Activated T-cell treated with anti-CD3 and anti-CD28 coated beads for 24 hours (primary cell): Measurements from ENCODE around the gene KLHL18.
"Not testable (repeated sequence)": the region's sequence is repeated elsewhere in the genome, so short reads cannot be mapped to it uniquely, and the experiment has no call there.

Experiments
- DNase-seq: peaks from one replicate; pipeline ENCODE4 v3.0.0-alpha.2; 2020; ENCODE audit warnings: low read depth

KLHL18 gene

GRCh38 chr3:47274652-47275051 lies 8.1 kb upstream of the KLHL18 start:
- DNase-seq, result no peak

DNA sequence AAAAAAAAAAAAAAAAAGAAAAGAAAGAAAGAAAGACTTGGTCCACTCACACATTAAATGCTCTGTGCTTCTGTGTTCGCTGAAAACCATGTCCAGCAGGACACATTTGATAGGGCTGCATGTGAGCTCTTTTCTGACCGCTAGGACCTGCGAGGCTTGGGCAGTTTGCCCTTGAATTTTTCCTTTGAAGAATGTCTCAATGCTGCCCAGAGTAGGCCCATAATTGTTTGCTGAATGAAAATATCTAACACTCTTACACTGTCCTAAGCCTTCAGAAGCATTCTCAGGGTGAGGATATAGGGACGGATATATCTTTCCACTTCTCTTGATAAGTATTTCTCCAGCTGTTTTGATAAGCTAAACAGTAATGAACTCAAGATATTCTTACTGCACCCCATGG lies 6.2 kb upstream of the KLHL18 start:
- DNase-seq, result no peak

DNA sequence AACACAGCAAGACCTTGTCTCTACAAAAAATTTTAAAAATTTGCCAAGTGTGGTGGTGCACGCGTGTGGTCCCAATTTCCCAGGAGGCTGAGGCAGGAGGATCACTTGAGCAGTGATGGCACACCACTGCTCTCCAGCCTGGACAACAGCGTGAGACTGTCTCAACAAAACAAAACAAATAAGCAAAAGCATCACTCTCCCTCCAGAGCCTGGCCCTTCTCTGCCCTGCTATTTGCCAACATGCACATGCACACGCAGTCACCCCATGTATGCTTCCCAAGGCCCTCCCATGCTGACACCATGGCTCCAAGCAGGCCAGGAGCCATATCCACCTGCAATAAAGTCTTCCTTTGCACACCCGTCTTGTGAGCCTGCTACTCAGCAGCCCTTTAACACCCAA lies 2.2 kb upstream of the KLHL18 start:
- DNase-seq, result no peak

- DNase-seq, result no peak
Observed at GRCh38 chr3:47283193-47283537, 421 bp downstream of the KLHL18 start.

DNA sequence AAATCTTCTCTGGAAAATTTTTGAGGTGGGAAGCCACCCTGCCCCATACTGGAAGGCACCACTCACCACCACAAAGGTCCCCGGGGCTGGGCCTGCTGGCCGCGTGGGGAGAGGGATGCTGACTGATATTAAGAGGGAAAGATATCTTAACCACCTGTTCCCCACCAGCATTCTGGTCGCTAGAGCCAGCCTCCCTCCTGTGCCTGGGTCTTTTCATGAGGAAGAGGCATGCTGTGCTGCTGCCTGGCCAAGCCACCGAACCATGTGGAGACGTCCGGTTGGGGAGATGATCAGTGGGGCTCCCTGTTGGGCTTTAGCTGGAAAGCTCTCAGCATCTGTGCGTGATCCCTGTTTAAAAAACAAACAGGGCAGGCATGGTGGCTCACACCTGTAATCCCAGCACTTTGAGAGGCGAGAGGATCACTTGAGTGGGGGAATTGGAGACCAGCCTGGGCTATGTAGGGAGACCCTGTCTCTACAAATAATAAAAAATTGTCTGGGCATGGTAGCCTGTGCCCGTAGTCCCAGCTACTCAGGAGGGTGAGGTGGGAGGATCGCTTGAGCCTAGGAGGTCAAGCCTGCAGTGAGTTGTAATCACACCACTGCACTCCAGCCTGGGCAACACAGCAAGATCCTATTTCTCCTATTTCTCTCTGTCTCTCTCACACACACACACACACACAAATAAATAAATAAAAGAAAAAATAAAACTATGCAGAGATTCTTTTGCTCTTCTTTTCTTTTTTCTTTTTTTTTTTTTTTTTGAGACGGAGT lies 1.0 kb downstream of the KLHL18 start:
- peak; percentile 7 for DNase-seq

GRCh38 chr3:47288966-47289910 lies 6.5 kb downstream of the KLHL18 start:
- no peak for DNase-seq

DNA sequence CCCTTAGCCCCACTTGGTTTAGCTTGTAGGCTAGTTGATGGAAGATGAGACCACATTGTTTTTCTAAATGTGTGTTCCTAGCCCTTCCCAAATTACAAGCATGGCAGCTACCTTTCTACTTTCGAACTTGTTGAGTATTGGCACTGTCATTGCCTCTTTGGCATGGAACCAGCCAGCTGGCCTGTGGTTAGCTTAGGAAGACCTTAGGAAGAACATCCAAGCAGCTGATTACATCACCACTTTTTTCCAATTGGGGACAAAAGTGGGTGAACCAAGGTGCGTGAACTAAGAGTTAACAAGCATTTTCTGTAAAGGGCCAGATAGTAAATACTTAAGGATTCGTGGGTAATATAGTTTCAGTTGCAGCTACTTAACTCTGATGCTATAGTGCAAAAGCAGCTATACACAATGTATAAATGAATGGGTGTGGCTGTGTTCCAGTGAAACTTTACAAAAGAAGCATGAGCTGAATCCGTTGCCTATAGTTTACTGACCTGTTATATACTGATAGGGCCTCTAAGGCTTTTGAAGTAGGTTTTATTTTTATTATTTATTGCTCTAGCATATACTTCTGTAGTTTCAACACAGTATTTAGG lies 8.5 kb downstream of the KLHL18 start:
- no peak for DNase-seq

DNA sequence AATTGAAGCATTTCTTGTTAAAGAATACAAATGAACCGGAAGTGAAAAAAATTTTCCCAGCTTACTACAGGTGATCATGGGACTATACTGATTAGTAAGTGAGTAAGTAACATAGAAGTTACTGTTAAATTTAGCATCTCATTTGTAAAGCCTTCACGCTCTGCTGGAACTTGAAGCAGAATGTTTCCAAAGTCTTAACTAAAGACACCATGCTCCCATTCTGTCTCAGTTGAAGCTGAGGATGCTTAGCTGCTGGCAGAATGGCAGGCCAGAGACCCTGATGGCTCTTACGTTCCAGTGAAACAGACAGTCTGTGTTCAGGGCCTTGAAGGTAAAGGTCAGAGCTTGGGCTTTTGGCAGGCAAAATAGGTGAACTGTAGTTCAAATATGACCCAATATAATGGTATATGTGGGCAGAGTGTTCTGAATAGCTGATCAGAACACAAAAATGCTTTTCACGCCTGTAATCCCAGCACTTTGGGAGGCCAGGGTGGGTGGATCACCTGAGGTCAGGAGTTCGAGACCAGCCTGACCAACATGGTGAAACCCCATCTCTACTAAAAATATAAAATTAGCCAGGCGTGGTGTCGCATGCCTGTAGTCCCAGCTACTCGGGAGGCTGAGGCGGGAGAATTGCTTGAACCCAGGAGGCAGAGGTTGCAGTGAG lies 9.1 kb downstream of the KLHL18 start:
- not testable (repeated sequence) for DNase-seq

GRCh38 chr3:47293822-47294221 lies 11.1 kb downstream of the KLHL18 start:
- no peak for DNase-seq

DNA sequence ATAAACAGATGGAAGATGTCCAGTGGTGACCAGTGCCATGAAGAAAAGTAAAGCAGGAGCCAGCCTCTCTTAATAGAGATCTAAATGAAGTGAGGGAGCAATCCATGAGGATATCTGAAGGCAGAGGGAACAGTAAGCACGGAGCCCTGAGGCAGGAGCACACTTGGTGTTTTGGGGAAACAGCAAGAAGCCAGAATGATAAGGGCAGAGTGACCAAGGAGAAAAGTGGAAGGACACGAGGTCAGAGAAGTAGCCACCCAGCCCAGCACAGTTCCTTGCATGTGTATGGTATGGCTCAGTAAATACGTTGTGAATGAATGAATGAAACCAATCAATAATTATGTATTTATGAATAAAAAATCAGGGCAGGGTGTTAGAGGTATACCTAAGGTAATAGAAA lies 11.6 kb downstream of the KLHL18 start:
- no peak for DNase-seq

- no peak for DNase-seq
Observed at GRCh38 chr3:47295322-47295721, 12.6 kb downstream of the KLHL18 start.

- DNase-seq, result no peak
Observed at GRCh38 chr3:47295976-47296375, 13.2 kb downstream of the KLHL18 start.

DNA sequence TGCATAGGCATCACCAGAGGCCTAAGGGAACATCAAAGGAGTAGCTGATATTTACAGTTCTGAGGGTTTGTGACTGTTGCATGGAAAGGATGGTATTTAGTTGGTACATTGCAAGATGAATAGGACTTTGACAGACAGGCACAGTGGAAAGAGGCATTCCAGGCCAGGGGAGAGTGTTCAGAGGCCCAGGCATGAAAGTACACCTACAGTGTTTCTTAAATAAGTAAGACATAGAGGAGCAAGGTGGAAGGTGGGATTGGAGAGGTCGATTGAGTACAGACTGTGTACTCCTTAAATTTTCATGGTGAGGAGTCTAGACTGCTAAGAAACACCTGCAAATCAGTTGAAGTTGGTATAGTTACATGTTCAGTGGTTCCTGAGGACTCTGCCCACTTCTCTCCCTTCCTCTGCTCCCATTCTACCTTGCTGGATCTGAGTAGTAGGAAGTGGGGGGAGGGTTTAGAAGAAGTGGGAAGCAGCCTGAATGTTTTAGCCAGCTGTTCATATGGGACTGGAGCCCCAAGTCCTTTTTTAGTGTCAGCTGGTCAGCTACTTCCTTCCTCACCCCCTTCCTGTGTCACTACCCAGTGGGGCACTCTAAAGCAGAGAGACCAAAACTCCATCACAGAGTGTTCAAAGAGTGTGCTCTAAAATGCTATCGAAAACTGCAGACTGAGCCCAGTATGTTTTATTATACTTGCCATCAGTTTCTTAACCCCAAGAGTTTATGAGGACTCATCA lies 14.0 kb downstream of the KLHL18 start:
- no peak for DNase-seq

GRCh38 chr3:47298439-47298838 lies 15.7 kb downstream of the KLHL18 start:
- no peak for DNase-seq

DNA sequence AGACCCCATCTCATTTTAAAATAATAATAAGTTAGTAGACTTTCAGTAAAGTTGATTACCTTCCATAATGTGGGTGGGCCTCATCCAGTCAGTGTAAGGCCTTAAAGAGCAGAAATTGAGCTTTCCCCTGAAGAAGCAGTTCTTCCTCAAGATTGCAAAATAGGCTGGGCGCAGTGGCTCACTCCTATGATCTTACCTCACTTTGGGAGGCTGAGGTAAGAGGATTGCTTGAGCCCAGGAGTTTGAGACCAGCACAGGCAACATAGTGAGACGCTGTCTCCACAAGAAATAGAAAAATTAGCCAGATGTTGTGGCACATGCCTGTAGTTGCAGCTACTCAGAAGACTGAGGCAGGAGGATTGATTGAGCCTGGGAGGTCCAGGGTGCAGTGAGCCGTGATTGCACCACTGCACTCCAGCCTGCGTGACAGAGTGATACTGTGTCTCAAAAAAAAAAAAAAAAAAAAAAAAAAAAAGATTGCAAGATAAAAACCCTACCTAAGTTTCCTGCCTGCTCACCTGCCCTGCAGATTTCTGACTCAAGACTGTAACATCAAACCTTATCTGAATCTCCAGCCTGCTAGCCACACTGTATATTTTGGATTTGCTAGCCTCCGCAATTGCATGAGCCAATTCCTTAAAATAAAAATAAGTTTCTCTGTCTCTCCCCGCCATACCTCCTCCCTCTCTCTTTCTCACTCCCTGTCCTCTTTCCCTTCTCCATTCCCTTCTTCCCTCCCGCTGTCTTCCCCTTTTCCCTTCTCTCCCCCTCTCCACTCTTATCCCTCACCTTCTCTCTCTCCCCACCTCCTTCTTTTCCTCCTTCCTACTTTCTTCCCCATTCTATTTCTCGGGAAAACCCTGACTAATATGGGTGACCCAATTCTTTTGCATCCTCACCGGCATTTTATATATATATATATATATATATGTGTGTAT lies 16.9 kb downstream of the KLHL18 start:
- DNase-seq, result no peak

DNA sequence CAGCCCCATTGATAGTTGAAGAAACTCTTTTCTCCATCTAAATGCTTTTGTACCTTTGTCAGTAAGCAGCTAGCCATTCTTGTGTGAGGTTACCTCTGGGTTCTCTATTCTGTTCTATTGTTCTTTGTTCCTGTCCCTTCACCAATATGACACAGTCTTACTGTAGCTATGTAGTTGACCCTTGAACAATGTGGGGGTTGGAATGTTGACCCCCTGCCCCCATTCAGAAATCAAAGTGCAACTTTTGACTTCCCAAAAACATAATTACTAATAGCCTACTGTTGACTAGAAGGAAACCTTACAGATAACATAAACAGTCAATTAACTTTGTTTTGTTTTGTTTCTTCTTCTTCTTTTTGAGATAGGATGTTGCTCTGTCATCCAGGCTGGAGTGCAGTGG lies 18.7 kb downstream of the KLHL18 start:
- DNase-seq, result no peak

DNA sequence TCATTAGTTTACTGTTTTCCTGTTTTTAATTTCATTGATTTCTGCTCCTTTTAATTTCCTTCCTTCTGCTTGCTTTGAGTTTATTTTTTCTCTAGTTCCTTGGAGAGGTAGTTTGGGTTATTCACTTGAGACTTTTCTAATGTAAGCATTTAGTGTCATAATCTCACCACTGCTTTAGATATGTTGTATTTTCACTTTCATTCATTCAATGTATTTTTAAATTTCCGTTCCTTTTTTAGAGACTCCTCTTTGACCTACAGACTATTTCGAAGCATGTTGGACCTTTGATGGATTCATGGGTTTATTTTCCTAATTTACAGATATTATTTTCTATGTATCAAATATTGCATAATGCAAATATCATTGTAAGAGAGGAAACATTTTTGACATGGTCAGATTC lies 23.3 kb downstream of the KLHL18 start:
- DNase-seq, result no peak

DNA sequence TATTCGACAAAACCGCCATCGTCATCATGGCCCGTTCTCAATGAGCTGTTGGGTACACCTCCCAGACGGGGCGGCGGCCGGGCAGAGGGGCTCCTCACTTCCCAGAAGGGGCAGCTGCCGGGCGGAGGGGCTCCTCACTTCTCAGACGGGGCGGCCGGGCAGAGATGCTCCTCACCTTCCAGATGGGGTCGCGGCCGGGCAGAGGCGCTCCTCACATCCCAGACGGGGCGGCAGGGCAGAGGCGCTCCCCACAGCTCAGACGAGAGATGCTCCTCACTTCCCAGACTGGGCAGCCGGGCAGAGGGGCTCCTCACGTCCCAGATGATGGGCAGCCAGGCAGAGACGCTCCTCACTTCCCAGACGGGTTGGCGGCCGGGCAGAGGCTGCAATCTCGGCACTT lies 26.5 kb downstream of the KLHL18 start:
- DNase-seq, result not testable (repeated sequence)

GRCh38 chr3:47310391-47310790 lies 27.6 kb downstream of the KLHL18 start:
- DNase-seq, result no peak

- no peak for DNase-seq
Observed at GRCh38 chr3:47313341-47314055, 30.8 kb downstream of the KLHL18 start.
